K562 (cell line): Measurements from ENCODE around the gene TRMT112. TPM values are rescaled to one million over a fixed set of nuclear protein-coding genes. Genes with fewer than 3 reads are reported as not detected.

ENCODE experiments used
- BRF1 ChIP-seq: IDR thresholded peaks from 3 replicates; pipeline ENCODE4 v1.6.1; 2011; ENCODE audit warnings: borderline replicate concordance, mild to moderate bottlenecking; ENCODE audit not compliant: insufficient read length; ENCODE audit errors: extremely low read depth
- CEBPZ ChIP-seq: fragments of 150-350 bp; IDR thresholded peaks from 2 replicates; pipeline ENCODE4 v1.6.1; 2014; ENCODE audit warnings: low read depth, mild to moderate bottlenecking, low read length, borderline replicate concordance
- DPF2 ChIP-seq: fragments of 450-650 bp; IDR thresholded peaks from 2 replicates; pipeline ENCODE4 v1.6.1; 2016
- E2F4 ChIP-seq: sonication (generic); formaldehyde crosslinking; IDR thresholded peaks from 2 replicates; pipeline ENCODE4 v1.8.0; 2022; ENCODE audit warnings: mild to moderate bottlenecking, low read depth, missing genetic modification reagents
- EZH2 ChIP-seq: IDR thresholded peaks from 2 replicates; pipeline ENCODE4 v1.6.1; 2012; ENCODE audit warnings: low read depth, mild to moderate bottlenecking, inconsistent platforms, low read length, borderline replicate concordance
- MCM2 ChIP-seq: fragments of 450-650 bp; IDR thresholded peaks from 2 replicates; pipeline ENCODE4 v1.6.1; 2017; ENCODE audit warnings: low read depth, mild to moderate bottlenecking
- NFRKB ChIP-seq: fragments of 450-650 bp; IDR thresholded peaks from 2 replicates; pipeline ENCODE4 v1.6.1; 2016; ENCODE audit warnings: low read depth
- RBM22 ChIP-seq: fragments of 200-400 bp; formaldehyde crosslinking; IDR thresholded peaks from 2 replicates; pipeline ENCODE4 v1.6.1; 2018; ENCODE audit warnings: low read length, low read depth; ENCODE audit not compliant: poor library complexity, severe bottlenecking
- SMARCA4 ChIP-seq: fragments of 450-650 bp; IDR thresholded peaks from 2 replicates; pipeline ENCODE4 v1.6.1; 2016
- STAT6 ChIP-seq: sonication (generic); formaldehyde crosslinking; IDR thresholded peaks from 2 replicates; pipeline ENCODE4 v1.8.1; 2023; ENCODE audit warnings: mild to moderate bottlenecking, missing genetic modification reagents
- TAF9B ChIP-seq: fragments of 450-650 bp; IDR thresholded peaks from 2 replicates; pipeline ENCODE4 v1.6.1; 2018; ENCODE audit warnings: mild to moderate bottlenecking; ENCODE audit not compliant: partially characterized antibody
- polyA plus RNA-seq, 8 experiments: library from polyadenylated mRNA; depleted of rRNA in 4 of 8; stranded (reverse) in 5 of 8; unstranded in 3 of 8; fragments of >200 nt; fragmentation: Nextera tagmentation in 2 of 8; fragmentation: Illumina TruSeq in 1 of 8; extraction: Ambion mirVana in 2 of 8; extraction: Trizol in 1 of 8; gene quantifications; 2 replicates each; pipeline versions ENCODE4 v1.2.1 to v1.2.3, GENCODE V29; 2011 to 2014; ENCODE audit warnings: inconsistent platforms in 1 of 8, missing spikeins in 1 of 8
- total RNA-seq, 7 experiments: library from RNA; depleted of rRNA in 6 of 7; stranded (reverse); fragments of >200 nt in 6 of 7; fragmentation: Illumina TruSeq in 2 of 7; extraction: Trizol in 2 of 7; gene quantifications; 2 replicates each; pipeline versions ENCODE4 v1.2.1 to v1.2.3, GENCODE V29; 2011 to 2021; ENCODE audit warnings: low replicate concordance in 1 of 7

Gene TRMT112
- total and polyA plus RNA-seq, 9 of the 15 experiments (the other 6 are each of a cell fraction or from before 2014, with no cell fraction given): 162 to 444 (median 300) TPM

GRCh38 chr11:64306563-64306875 is 10.8 kb downstream of the TRMT112 start (continued):
- TF ChIP-seq CEBPZ (no peak), RBM22 (peak; percentile 3), TAF9B (no peak), NFRKB (0 out of 2 replicates have a peak, but pooled peaks have one; percentile 5), E2F4 (CRISPR knock-in tag) (0 out of 2 replicates have a peak, but pooled peaks have one; percentile 0), SMARCA4 (no peak), BRF1 (no peak), STAT6 (CRISPR knock-in tag) (no peak), MCM2 (no peak), EZH2 (no peak), DPF2 (no peak)
